GM19328 (cell line): ENCODE data around the gene ZNF688.
"Not testable (repeated sequence)": the region's sequence is repeated elsewhere in the genome, so short reads cannot be mapped to it uniquely, and the experiment has no call there.

Source experiments
- ATAC-seq: cut with Tn5 transposase; IDR thresholded peaks from one replicate; pipeline ENCODE4 v1.9.1; 2021; ENCODE audit warnings: mild to moderate bottlenecking, moderate library complexity; ENCODE audit not compliant: unreplicated experiment

The ZNF688 gene

GRCh38 chr16:30535106-30535776, 36.3 kb downstream of the ZNF688 start:
- ATAC-seq, result no peak

- ATAC-seq, result peak; percentile 64
These were observed 37.0 kb downstream of the ZNF688 start, which contains the start of gene ZNF747 for GRCh38 chr16:30534368-30535105. ZNF747 (minus strand) TSS chr16:30534858; CDS start chr16:30534679, 179 bp downstream.

- peak; percentile 12 for ATAC-seq
These were observed 37.7 kb downstream of the ZNF688 start for GRCh38 chr16:30533748-30534367.

- ATAC-seq, result no peak
These were observed 38.4 kb downstream of the ZNF688 start for GRCh38 chr16:30533146-30533522.

- no peak for ATAC-seq
These were observed 39.0 kb downstream of the ZNF688 start for GRCh38 chr16:30532285-30533145.

- no peak for ATAC-seq
These were observed 41.1 kb downstream of the ZNF688 start for GRCh38 chr16:30530163-30531037.

- no peak for ATAC-seq
These were observed 42.6 kb downstream of the ZNF688 start for GRCh38 chr16:30528799-30529457.

GRCh38 chr16:30527635-30528178, 43.8 kb downstream of the ZNF688 start:
- no peak for ATAC-seq

- ATAC-seq, result peak; percentile 83
These were observed 44.5 kb downstream of the ZNF688 start for GRCh38 chr16:30526823-30527634.

- ATAC-seq, result peak; percentile 30
These were observed 45.2 kb downstream of the ZNF688 start, which contains the start of gene ZNF768 for GRCh38 chr16:30526137-30526822. ZNF768 (minus strand) TSS chr16:30526566; CDS start chr16:30526413, 153 bp downstream.

- no peak for ATAC-seq
These were observed 45.7 kb downstream of the ZNF688 start for GRCh38 chr16:30525844-30526136.

- ATAC-seq, result no peak
These were observed 46.6 kb downstream of the ZNF688 start for GRCh38 chr16:30524575-30525568.

- no peak for ATAC-seq
These were observed 47.5 kb downstream of the ZNF688 start for GRCh38 chr16:30523768-30524574.

GRCh38 chr16:30522702-30523463, 48.6 kb downstream of the ZNF688 start:
- ATAC-seq, result not testable (repeated sequence)
